Fibroblast of gingiva (primary cell): Measurements from ENCODE around the gene INPP4B.
A peak's percentile ranks its signal among the peaks of the same experiment; 100 is the strongest.

Experiments used
- DNase-seq: peaks from one replicate; pipeline ENCODE4 v3.0.0-alpha.2; 2011; ENCODE audit warnings: low read depth

INPP4B gene

GRCh38 chr4:142126890-142127497 is 719.1 kb downstream of the INPP4B start:
- DNase-seq = peak; percentile 68

- DNase-seq = no peak
Observed at GRCh38 chr4:142124874-142125273, 721.2 kb downstream of the INPP4B start.

GRCh38 chr4:142121448-142122350 is 724.4 kb downstream of the INPP4B start:
- DNase-seq = no peak

GRCh38 chr4:142120921-142121320 is 725.2 kb downstream of the INPP4B start:
- DNase-seq = no peak

GRCh38 chr4:142112451-142112850 is 733.6 kb downstream of the INPP4B start:
- no peak for DNase-seq

GRCh38 chr4:142110136-142110535 is 736.0 kb downstream of the INPP4B start:
- DNase-seq = no peak

- no peak for DNase-seq
Observed at GRCh38 chr4:142104041-142104440, 742.1 kb downstream of the INPP4B start.

GRCh38 chr4:142101401-142101800 is 744.7 kb downstream of the INPP4B start:
- no peak for DNase-seq

GRCh38 chr4:142100941-142101340 is 745.2 kb downstream of the INPP4B start:
- no peak for DNase-seq

- DNase-seq = no peak
Observed at GRCh38 chr4:142098900-142099545, 747.1 kb downstream of the INPP4B start.

GRCh38 chr4:142098380-142098779 is 747.7 kb downstream of the INPP4B start:
- DNase-seq = no peak

GRCh38 chr4:142097015-142097414 is 749.1 kb downstream of the INPP4B start:
- DNase-seq = no peak

GRCh38 chr4:142095886-142096605 is 750.1 kb downstream of the INPP4B start:
- DNase-seq = peak; percentile 89

GRCh38 chr4:142092941-142093340 is 753.2 kb downstream of the INPP4B start:
- DNase-seq = no peak

- DNase-seq = peak; percentile 96
Observed at GRCh38 chr4:142091691-142092182, 754.4 kb downstream of the INPP4B start.

GRCh38 chr4:142091085-142091513 is 755.0 kb downstream of the INPP4B start:
- peak; percentile 99 for DNase-seq

- DNase-seq = peak; percentile 48
Observed at GRCh38 chr4:142088906-142089305, 757.2 kb downstream of the INPP4B start.

- no peak for DNase-seq
Observed at GRCh38 chr4:142085513-142086292, 760.4 kb downstream of the INPP4B start.

- DNase-seq = no peak
Observed at GRCh38 chr4:142083264-142083663, 762.8 kb downstream of the INPP4B start.

- DNase-seq = no peak
Observed at GRCh38 chr4:142081025-142081424, 765.1 kb downstream of the INPP4B start.

- peak; percentile 2 for DNase-seq
Observed at GRCh38 chr4:142079959-142080358, 766.1 kb downstream of the INPP4B start.
